ENCODE results near the gene SLC40A1. TPM values are rescaled to one million over a fixed set of nuclear protein-coding genes. Genes with fewer than 3 reads are reported as not detected.

The SLC40A1 gene
- polyA plus RNA-seq = 100 to 1,000 TPM in 2 of 4 donors, 10 to 100 TPM in 2; 72.6 to 527 (median 154) TPM
- long read RNA-seq, donor 1 = 0 reads
- long read RNA-seq, donor 2, transcript SLC40A1-201 (8 exons, 3,442 nt) = major isoform, 58 of 89 reads
- long read RNA-seq, donor 2, partial matches to known transcripts = 29 of 89 reads
- long read RNA-seq, donor 2, other reads (novel, unspliced or antisense) = 0 of 89 reads
- long read RNA-seq, donor 3, transcript SLC40A1-201 (8 exons, 3,442 nt) = major isoform, 20 of 173 reads
- long read RNA-seq, donor 3, partial matches to known transcripts = 150 of 173 reads
- long read RNA-seq, donor 3, other reads (novel, unspliced or antisense) = 0 of 173 reads
- long read RNA-seq, donor 4, partial matches to known transcripts = 5 of 8 reads
- long read RNA-seq, donor 4, other reads (novel, unspliced or antisense) = 0 of 8 reads
- long read RNA-seq, donor 5, transcript SLC40A1-201 (8 exons, 3,442 nt) = major isoform, 11 of 56 reads
- long read RNA-seq, donor 5, partial matches to known transcripts = 45 of 56 reads
- long read RNA-seq, donor 5, other reads (novel, unspliced or antisense) = 0 of 56 reads
- long read RNA-seq, donor 6, transcript SLC40A1-201 (8 exons, 3,442 nt) = major isoform, 130 of 227 reads
- long read RNA-seq, donor 6, partial matches to known transcripts = 87 of 227 reads
- long read RNA-seq, donor 6, other reads (novel, unspliced or antisense) = 6 of 227 reads
- long read RNA-seq, donor 7 = 0 reads
- long read RNA-seq, donor 8, partial matches to known transcripts = 0 of 4 reads
- long read RNA-seq, donor 8, other reads (novel, unspliced or antisense) = 0 of 4 reads
- long read RNA-seq, donor 9, transcript SLC40A1-201 (8 exons, 3,442 nt) = major isoform, 20 of 42 reads
- long read RNA-seq, donor 9, partial matches to known transcripts = 21 of 42 reads
- long read RNA-seq, donor 9, other reads (novel, unspliced or antisense) = 0 of 42 reads
- long read RNA-seq, donor 10, transcript SLC40A1-201 (8 exons, 3,442 nt) = major isoform, 153 of 252 reads
- long read RNA-seq, donor 10, partial matches to known transcripts = 83 of 252 reads
- long read RNA-seq, donor 10, other reads (novel, unspliced or antisense) = 14 of 252 reads

GRCh38 chr2:189580658-189581353, at the start of gene SLC40A1:
Gene SLC40A1, minus strand, starts transcription at chr2:189580786. Its CDS starts 326 bp downstream, at chr2:189580460.
- DNase-seq (peak; percentile 89 to 94), FAIRE-seq (no peak)
- Histone ChIP-seq H3K27me3 (ENCODE audit: control insufficient read depth in 3 of 3, insufficient read depth in 3 of 3, low read length in 3 of 3) (peaks cover 0 to 1% (median 0%) of the 10 kb centered on the region in 3 donors), H3K27ac (ENCODE audit: low read depth in 1 of 3, low read length in 2 of 3) (peak within 1 kb of the TSS; percentile 76 to 97 (median 81)), H3K4me3 (ENCODE audit: low read depth in 1 of 3, low read length in 3 of 3) (peak within 1 kb of the TSS; percentile 27 to 92 (median 59)), H3K9me3 (ENCODE audit: control insufficient read depth in 2 of 2, insufficient read depth in 1 of 2, low read depth in 1 of 2, low read length in 1 of 2) (no peaks in the 10 kb centered on the region), H3K4me1 (ENCODE audit: control insufficient read depth in 3 of 3, insufficient read depth in 2 of 3, low read depth in 1 of 3, low read length in 2 of 3) (peaks cover 2 to 30% (median 11%) of the 10 kb centered on the region in 3 donors), H3K36me3 (ENCODE audit: control insufficient read depth in 3 of 3, insufficient read depth in 2 of 3, low read depth in 1 of 3, low read length in 3 of 3) (peaks cover 0 to 6% (median 2%) of the 10 kb centered on the region in 3 donors)
- 0 to 1% (median 1%) methylated on average over 70 to 78 of the region's 78 CpGs for WGBS, 3 donors

- Histone ChIP-seq H3K9me3 (ENCODE audit: control insufficient read depth in 2 of 2, insufficient read depth in 1 of 2, low read depth in 1 of 2, low read length in 1 of 2) (no peaks in the 10 kb centered on the region), H3K4me1 (ENCODE audit: control insufficient read depth in 3 of 3, insufficient read depth in 2 of 3, low read depth in 1 of 3, low read length in 2 of 3) (no peaks in the 10 kb centered on the region), H3K27ac (ENCODE audit: low read depth in 1 of 3, low read length in 2 of 3) (peak overlapping the region in 1 of 3 donors; percentile 68), H3K36me3 (ENCODE audit: control insufficient read depth in 3 of 3, insufficient read depth in 2 of 3, low read depth in 1 of 3, low read length in 3 of 3) (no peaks in the 10 kb centered on the region), H3K4me3 (ENCODE audit: low read depth in 1 of 3, low read length in 3 of 3) (no peak overlapping the region), H3K27me3 (ENCODE audit: control insufficient read depth in 3 of 3, insufficient read depth in 3 of 3, low read length in 3 of 3) (no peaks in the 10 kb centered on the region)
- WGBS, 3 donors = 65 to 87% (median 84%) methylated on average over 10 of the region's 10 CpGs
- DNase-seq = no peak
- no peak for FAIRE-seq
These were observed 49.2 kb upstream of the SLC40A1 start for GRCh38 chr2:189629531-189630453.

- no peaks in the 10 kb centered on the region for H3K4me1 ChIP-seq (ENCODE audit: control insufficient read depth in 3 of 3, insufficient read depth in 2 of 3, low read depth in 1 of 3, low read length in 2 of 3)
- DNase-seq = peak in 1 of 2 donors; percentile 35
- no peak for FAIRE-seq
- H3K36me3 ChIP-seq (ENCODE audit: control insufficient read depth in 3 of 3, insufficient read depth in 2 of 3, low read depth in 1 of 3, low read length in 3 of 3) = no peaks in the 10 kb centered on the region
- 84 to 90% (median 87%) methylated on average over 9 of the region's 9 CpGs for WGBS, 3 donors
- no peak overlapping the region for H3K4me3 ChIP-seq (ENCODE audit: low read depth in 1 of 3, low read length in 3 of 3)
- H3K27ac ChIP-seq (ENCODE audit: low read depth in 1 of 3, low read length in 2 of 3) = no peak overlapping the region
- no peaks in the 10 kb centered on the region for H3K9me3 ChIP-seq (ENCODE audit: control insufficient read depth in 2 of 2, insufficient read depth in 1 of 2, low read depth in 1 of 2, low read length in 1 of 2)
- no peaks in the 10 kb centered on the region for H3K27me3 ChIP-seq (ENCODE audit: control insufficient read depth in 3 of 3, insufficient read depth in 3 of 3, low read length in 3 of 3)
These were observed 48.4 kb upstream of the SLC40A1 start for GRCh38 chr2:189628817-189629530.

- WGBS, 3 donors = 89 to 100% (median 92%) methylated on average over 1 of the region's 1 CpG
- H3K4me3 ChIP-seq (ENCODE audit: low read depth in 1 of 3, low read length in 3 of 3) = no peak overlapping the region
- H3K4me1 ChIP-seq (ENCODE audit: control insufficient read depth in 3 of 3, insufficient read depth in 2 of 3, low read depth in 1 of 3, low read length in 2 of 3) = no peaks in the 10 kb centered on the region
- FAIRE-seq = no peak
- H3K36me3 ChIP-seq (ENCODE audit: control insufficient read depth in 3 of 3, insufficient read depth in 2 of 3, low read depth in 1 of 3, low read length in 3 of 3) = no peaks in the 10 kb centered on the region
- no peak for DNase-seq
- H3K9me3 ChIP-seq (ENCODE audit: control insufficient read depth in 2 of 2, insufficient read depth in 1 of 2, low read depth in 1 of 2, low read length in 1 of 2) = no peaks in the 10 kb centered on the region
- H3K27ac ChIP-seq (ENCODE audit: low read depth in 1 of 3, low read length in 2 of 3) = no peak overlapping the region
- no peaks in the 10 kb centered on the region for H3K27me3 ChIP-seq (ENCODE audit: control insufficient read depth in 3 of 3, insufficient read depth in 3 of 3, low read length in 3 of 3)
These were observed 47.2 kb upstream of the SLC40A1 start for GRCh38 chr2:189627789-189628188.

- H3K4me1 ChIP-seq (ENCODE audit: control insufficient read depth in 3 of 3, insufficient read depth in 2 of 3, low read depth in 1 of 3, low read length in 2 of 3) = no peaks in the 10 kb centered on the region
- H3K27ac ChIP-seq (ENCODE audit: low read depth in 1 of 3, low read length in 2 of 3) = no peak overlapping the region
- 85 to 96% (median 88%) methylated on average over 2 of the region's 2 CpGs for WGBS, 3 donors
- FAIRE-seq (no peak), DNase-seq (no peak)
- H3K4me3 ChIP-seq (ENCODE audit: low read depth in 1 of 3, low read length in 3 of 3) = no peak overlapping the region
- no peaks in the 10 kb centered on the region for H3K9me3 ChIP-seq (ENCODE audit: control insufficient read depth in 2 of 2, insufficient read depth in 1 of 2, low read depth in 1 of 2, low read length in 1 of 2)
- no peaks in the 10 kb centered on the region for H3K27me3 ChIP-seq (ENCODE audit: control insufficient read depth in 3 of 3, insufficient read depth in 3 of 3, low read length in 3 of 3)
- no peaks in the 10 kb centered on the region for H3K36me3 ChIP-seq (ENCODE audit: control insufficient read depth in 3 of 3, insufficient read depth in 2 of 3, low read depth in 1 of 3, low read length in 3 of 3)
These were observed 45.0 kb upstream of the SLC40A1 start for GRCh38 chr2:189625636-189626035.

GRCh38 chr2:189624648-189625355, 44.2 kb upstream of the SLC40A1 start:
- Histone ChIP-seq H3K36me3 (ENCODE audit: control insufficient read depth in 3 of 3, insufficient read depth in 2 of 3, low read depth in 1 of 3, low read length in 3 of 3) (no peaks in the 10 kb centered on the region), H3K9me3 (ENCODE audit: control insufficient read depth in 2 of 2, insufficient read depth in 1 of 2, low read depth in 1 of 2, low read length in 1 of 2) (no peaks in the 10 kb centered on the region), H3K27ac (ENCODE audit: low read depth in 1 of 3, low read length in 2 of 3) (no peak overlapping the region), H3K4me1 (ENCODE audit: control insufficient read depth in 3 of 3, insufficient read depth in 2 of 3, low read depth in 1 of 3, low read length in 2 of 3) (no peaks in the 10 kb centered on the region), H3K4me3 (ENCODE audit: low read depth in 1 of 3, low read length in 3 of 3) (no peak overlapping the region), H3K27me3 (ENCODE audit: control insufficient read depth in 3 of 3, insufficient read depth in 3 of 3, low read length in 3 of 3) (no peaks in the 10 kb centered on the region)
- DNase-seq (no peak), FAIRE-seq (no peak)
- 64 to 74% (median 69%) methylated on average over 3 of the region's 3 CpGs for WGBS, 3 donors
